ENCODE measurements around the gene EDARADD.

DNA sequence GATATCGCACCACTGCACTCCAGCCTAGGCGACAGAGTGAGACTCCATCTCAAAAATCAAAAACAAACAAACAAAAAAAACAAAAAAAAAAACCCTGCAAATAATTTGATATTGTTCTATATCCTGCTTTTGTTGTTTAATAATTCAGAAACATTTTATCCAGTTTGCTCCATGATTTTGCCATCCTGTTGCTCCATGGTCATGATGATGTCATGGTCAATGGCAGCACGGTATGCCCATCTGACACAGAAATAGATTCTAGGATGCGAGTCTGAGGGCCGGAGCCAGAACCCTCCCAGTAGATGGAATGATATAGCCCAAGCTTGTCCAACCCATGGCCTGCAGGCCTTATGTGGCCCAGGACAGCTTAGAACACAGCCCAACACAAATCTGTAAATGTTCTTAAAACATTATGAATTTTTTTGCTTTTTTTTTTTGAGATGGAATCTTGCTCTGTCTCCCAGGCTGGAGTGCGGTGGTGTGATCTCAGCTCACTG is 39.8 kb downstream of the EDARADD start:
- TF ChIP-seq, protein P1, sequence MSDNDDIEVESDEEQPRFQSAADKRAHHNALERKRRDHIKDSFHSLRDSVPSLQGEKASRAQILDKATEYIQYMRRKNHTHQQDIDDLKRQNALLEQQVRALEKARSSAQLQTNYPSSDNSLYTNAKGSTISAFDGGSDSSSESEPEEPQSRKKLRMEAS (IDR thresholded peaks at IDR 0.05) = no peak
- no peak for TF ChIP-seq SP1 (IDR thresholded peaks at IDR 0.05)
- TF ChIP-seq TAF1 (conservative IDR thresholded peaks at IDR 0.05) = no peak
- TF ChIP-seq RXRA (IDR thresholded peaks at IDR 0.05) = no peak
- TF ChIP-seq, protein P2, sequence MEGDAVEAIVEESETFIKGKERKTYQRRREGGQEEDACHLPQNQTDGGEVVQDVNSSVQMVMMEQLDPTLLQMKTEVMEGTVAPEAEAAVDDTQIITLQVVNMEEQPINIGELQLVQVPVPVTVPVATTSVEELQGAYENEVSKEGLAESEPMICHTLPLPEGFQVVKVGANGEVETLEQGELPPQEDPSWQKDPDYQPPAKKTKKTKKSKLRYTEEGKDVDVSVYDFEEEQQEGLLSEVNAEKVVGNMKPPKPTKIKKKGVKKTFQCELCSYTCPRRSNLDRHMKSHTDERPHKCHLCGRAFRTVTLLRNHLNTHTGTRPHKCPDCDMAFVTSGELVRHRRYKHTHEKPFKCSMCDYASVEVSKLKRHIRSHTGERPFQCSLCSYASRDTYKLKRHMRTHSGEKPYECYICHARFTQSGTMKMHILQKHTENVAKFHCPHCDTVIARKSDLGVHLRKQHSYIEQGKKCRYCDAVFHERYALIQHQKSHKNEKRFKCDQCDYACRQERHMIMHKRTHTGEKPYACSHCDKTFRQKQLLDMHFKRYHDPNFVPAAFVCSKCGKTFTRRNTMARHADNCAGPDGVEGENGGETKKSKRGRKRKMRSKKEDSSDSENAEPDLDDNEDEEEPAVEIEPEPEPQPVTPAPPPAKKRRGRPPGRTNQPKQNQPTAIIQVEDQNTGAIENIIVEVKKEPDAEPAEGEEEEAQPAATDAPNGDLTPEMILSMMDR (IDR thresholded peaks at IDR 0.05; ENCODE audit: low read depth, low read length, missing input control) = no peak
- TF ChIP-seq YY1 (IDR thresholded peaks at IDR 0.05) = no peak
- TF ChIP-seq, protein P3, sequence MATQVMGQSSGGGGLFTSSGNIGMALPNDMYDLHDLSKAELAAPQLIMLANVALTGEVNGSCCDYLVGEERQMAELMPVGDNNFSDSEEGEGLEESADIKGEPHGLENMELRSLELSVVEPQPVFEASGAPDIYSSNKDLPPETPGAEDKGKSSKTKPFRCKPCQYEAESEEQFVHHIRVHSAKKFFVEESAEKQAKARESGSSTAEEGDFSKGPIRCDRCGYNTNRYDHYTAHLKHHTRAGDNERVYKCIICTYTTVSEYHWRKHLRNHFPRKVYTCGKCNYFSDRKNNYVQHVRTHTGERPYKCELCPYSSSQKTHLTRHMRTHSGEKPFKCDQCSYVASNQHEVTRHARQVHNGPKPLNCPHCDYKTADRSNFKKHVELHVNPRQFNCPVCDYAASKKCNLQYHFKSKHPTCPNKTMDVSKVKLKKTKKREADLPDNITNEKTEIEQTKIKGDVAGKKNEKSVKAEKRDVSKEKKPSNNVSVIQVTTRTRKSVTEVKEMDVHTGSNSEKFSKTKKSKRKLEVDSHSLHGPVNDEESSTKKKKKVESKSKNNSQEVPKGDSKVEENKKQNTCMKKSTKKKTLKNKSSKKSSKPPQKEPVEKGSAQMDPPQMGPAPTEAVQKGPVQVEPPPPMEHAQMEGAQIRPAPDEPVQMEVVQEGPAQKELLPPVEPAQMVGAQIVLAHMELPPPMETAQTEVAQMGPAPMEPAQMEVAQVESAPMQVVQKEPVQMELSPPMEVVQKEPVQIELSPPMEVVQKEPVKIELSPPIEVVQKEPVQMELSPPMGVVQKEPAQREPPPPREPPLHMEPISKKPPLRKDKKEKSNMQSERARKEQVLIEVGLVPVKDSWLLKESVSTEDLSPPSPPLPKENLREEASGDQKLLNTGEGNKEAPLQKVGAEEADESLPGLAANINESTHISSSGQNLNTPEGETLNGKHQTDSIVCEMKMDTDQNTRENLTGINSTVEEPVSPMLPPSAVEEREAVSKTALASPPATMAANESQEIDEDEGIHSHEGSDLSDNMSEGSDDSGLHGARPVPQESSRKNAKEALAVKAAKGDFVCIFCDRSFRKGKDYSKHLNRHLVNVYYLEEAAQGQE (IDR thresholded peaks at IDR 0.05) = no peak
- no peak for TF ChIP-seq JUND (IDR thresholded peaks at IDR 0.05)
- no peak for TF ChIP-seq EGR1 (IDR thresholded peaks at IDR 0.05; ENCODE audit: low read depth in 2 of 2)

Measured in liver (tissue), 3 donors.